Sigmoid colon (tissue), 4 donors: ENCODE data around the gene PLS1.

Experiments
- EP300 ChIP-seq, 4 donors: sonication (generic); formaldehyde crosslinking; IDR thresholded peaks; one replicate each; pipeline ENCODE4 v1.6.1; 2017; ENCODE audit warnings: antibody characterized with exemption in 4 of 4
- TF ChIP-seq, protein P1 (sequence below), 4 experiments: fragments of 450-650 bp in 3 of 4; fragments of 200-600 bp in 1 of 4; IDR thresholded peaks; one replicate each; pipeline ENCODE4 v1.5.1; 2016 to 2019; ENCODE audit warnings: antibody characterized with exemption in 4 of 4, mild to moderate bottlenecking in 3 of 4, moderate library complexity in 2 of 4

DNA sequence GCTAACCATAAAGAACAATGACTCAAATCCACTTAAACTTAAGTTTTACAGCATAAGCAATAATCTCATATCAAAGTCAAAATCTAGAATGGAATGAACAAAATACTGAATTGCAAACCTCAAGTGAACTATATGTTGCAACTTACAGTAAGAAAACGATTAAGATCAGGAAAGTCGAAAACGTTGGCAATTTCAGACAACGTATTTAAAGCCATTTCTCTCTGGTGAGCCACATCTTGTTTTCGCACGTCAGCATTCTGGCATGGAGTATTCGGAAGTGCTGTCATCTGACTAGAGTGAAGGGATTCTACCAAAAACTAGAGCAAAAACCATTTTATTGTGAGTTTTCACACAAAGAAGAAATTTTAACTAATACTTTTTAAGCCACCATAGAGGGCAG lies 46.2 kb upstream of the PLS1 start:
- TF ChIP-seq, protein P1, sequence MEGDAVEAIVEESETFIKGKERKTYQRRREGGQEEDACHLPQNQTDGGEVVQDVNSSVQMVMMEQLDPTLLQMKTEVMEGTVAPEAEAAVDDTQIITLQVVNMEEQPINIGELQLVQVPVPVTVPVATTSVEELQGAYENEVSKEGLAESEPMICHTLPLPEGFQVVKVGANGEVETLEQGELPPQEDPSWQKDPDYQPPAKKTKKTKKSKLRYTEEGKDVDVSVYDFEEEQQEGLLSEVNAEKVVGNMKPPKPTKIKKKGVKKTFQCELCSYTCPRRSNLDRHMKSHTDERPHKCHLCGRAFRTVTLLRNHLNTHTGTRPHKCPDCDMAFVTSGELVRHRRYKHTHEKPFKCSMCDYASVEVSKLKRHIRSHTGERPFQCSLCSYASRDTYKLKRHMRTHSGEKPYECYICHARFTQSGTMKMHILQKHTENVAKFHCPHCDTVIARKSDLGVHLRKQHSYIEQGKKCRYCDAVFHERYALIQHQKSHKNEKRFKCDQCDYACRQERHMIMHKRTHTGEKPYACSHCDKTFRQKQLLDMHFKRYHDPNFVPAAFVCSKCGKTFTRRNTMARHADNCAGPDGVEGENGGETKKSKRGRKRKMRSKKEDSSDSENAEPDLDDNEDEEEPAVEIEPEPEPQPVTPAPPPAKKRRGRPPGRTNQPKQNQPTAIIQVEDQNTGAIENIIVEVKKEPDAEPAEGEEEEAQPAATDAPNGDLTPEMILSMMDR (IDR thresholded peaks at IDR 0.05), result no peak
- TF ChIP-seq EP300 (IDR thresholded peaks at IDR 0.05), result no peak
